Sigmoid colon (tissue), 7 donors: Measurements from ENCODE around the gene CAMK2N1. TPM values are rescaled to one million over a fixed set of nuclear protein-coding genes. Genes with fewer than 3 reads are reported as not detected.

ENCODE experiments used
- DNase-seq: peaks from one replicate; pipeline ENCODE4 v3.0.0-alpha.2; 2019
- H3K27ac ChIP-seq, 4 donors: fragments of 200-600 bp; sonication (generic); one replicate each; pipeline ENCODE4 v1.5.1; 2016 to 2019; ENCODE audit warnings: mild to moderate bottlenecking in 1 of 4
- H3K27me3 ChIP-seq, 3 donors: fragments of 200-600 bp; sonication (generic); one replicate each; pipeline ENCODE4 v1.5.1; 2019; ENCODE audit warnings: mild to moderate bottlenecking in 1 of 3
- H3K36me3 ChIP-seq, 4 donors: fragments of 200-600 bp; sonication (generic); one replicate each; pipeline ENCODE4 v1.5.1; 2016 to 2019
- H3K4me1 ChIP-seq, 4 donors: fragments of 200-600 bp; sonication (generic); one replicate each; pipeline ENCODE4 v1.5.1; 2017 to 2019
- H3K4me3 ChIP-seq, 4 donors: fragments of 200-600 bp; sonication (generic); one replicate each; pipeline ENCODE4 v1.5.1; 2017 to 2019; ENCODE audit warnings: mild to moderate bottlenecking in 2 of 4, moderate library complexity in 1 of 4
- H3K9me3 ChIP-seq, 4 donors: fragments of 200-600 bp in 3 of 4; sonication (generic) in 3 of 4; one replicate each; pipeline versions ENCODE4 v1.5.1 to v1.6.1; 2013 to 2019
- CTCF ChIP-seq, 4 experiments: fragments of 450-650 bp in 3 of 4; fragments of 200-600 bp in 1 of 4; IDR thresholded peaks; one replicate each; pipeline ENCODE4 v1.5.1; 2016 to 2019; ENCODE audit warnings: antibody characterized with exemption in 4 of 4, mild to moderate bottlenecking in 3 of 4, moderate library complexity in 2 of 4
- EP300 ChIP-seq, 4 donors: sonication (generic); formaldehyde crosslinking; IDR thresholded peaks; one replicate each; pipeline ENCODE4 v1.6.1; 2017; ENCODE audit warnings: antibody characterized with exemption in 4 of 4
- POLR2A ChIP-seq, 2 donors: fragments of 450-650 bp; IDR thresholded peaks; one replicate each; pipeline ENCODE4 v1.6.1; 2016; ENCODE audit warnings: antibody characterized with exemption in 2 of 2, mild to moderate bottlenecking in 2 of 2, moderate library complexity in 2 of 2
- POLR2AphosphoS5 ChIP-seq, 4 donors: sonication (generic); formaldehyde crosslinking; IDR thresholded peaks; one replicate each; pipeline ENCODE4 v1.6.1; 2017; ENCODE audit warnings: antibody characterized with exemption in 4 of 4
- WGBS, 2 donors: extraction: QIAGEN DNeasy Blood & Tissue Kit; methylation state at CpG; one replicate each; pipeline ENCODE4 v1.1.7; 2013; 5-methylcytosine and 5-hydroxymethylcytosine counted together
- intact Hi-C: fragments of 100-400 bp; cut with DNase I; formaldehyde crosslinking; loops from one replicate; pipeline ENCODE4 v1.15.1; 2023
- polyA plus RNA-seq, 3 donors: library from polyadenylated mRNA; stranded (reverse); fragments of 200-250 nt; gene quantifications; one replicate each; pipeline ENCODE4 v1.2.3, GENCODE V29; 2013
- total RNA-seq, 4 donors: library from RNA; depleted of rRNA; stranded (reverse); fragments of >200 nt; gene quantifications; one replicate each; pipeline ENCODE4 v1.1.0, GENCODE V29; 2016
- donor health status: healthy with polysubstance abuse.
- donor health status: Bipolar disorder and iron deficiency.
- donor health status: healthy.

The CAMK2N1 gene
- total RNA-seq, result 10 to 100 TPM; 18.3 to 31.9 (median 28.0) TPM
- 100 to 1,000 TPM in 2 of 3 donors, 10 to 100 TPM in 1; 43.9 to 247 (median 231) TPM for polyA plus RNA-seq

DNA sequence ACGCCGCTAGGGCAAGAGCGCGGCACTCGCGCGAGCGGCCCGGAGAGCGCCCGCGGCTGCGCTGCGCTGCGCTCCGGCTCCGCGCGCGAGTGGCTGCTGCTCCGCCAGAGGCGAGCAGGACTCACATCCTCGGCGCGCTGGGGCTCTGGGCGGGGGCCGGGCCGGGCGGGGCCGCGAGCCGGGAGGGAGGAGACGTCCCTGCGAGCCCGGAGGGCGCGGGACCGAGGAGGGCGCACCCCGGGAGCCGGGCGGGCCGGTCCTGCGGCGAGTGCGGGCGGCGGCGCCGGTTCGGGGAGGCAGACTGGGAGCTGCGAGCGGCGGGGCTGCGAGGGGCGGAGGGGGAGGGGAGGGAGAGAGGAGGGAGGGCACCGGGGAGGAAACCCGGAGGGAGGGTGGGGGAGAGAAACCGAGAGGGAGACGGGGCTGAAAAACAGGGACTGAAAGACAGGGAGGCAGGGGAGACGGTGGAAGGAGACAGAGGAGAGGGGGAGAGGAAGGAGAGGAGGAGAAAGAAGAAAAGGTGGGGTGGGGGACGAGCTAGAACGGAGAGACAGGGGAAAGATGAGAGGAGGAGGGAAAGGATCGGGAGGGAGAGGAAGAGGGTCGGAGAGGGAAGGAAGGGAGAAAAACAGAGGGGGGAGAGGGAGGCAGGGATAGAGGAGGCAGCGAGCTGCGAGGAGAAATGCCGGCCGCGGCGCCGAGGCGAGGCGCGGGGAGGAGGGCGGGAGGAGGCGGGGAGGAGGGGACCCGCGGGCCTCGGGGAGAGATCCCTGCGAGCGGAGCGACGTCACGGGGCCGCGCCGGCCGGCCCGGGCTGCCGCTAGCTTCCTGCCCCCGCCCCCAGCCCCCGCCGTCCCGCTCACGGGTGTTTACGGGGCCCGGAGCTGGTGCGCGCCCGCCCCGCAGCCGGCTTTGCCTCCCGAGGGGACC, at the start of gene CAMK2N1:
Gene CAMK2N1 (minus strand): TSS at position 684 of the 930 bp plus-strand sequence. CDS start 831 bp downstream, outside the sequence.
- intact Hi-C loops, result loop anchor here (5.0 to 10.0 kb wide), 4 partner anchors 323 to 511 kb away; partner anchors contain the start of genes PLA2G2A and PLA2G5
- Histone ChIP-seq H3K4me1 (peaks cover 0 to 57% (median 37%) of the 10 kb centered on the region in 4 donors), H3K27ac (peak within 1 kb of the TSS; percentile 89 to 97 (median 92)), H3K9me3 (no peaks in the 10 kb centered on the region), H3K4me3 (peak within 1 kb of the TSS; percentile 49 to 83 (median 80)), H3K36me3 (no peaks in the 10 kb centered on the region), H3K27me3 (no peaks in the 10 kb centered on the region)
- 1% methylated on average over 104 of the region's 104 CpGs for WGBS, 2 donors
- TF ChIP-seq CTCF (IDR thresholded peaks at IDR 0.05) (no peak), EP300 (IDR thresholded peaks at IDR 0.05) (no peak), POLR2A (IDR thresholded peaks at IDR 0.05) (peak in 1 of 2 donors; percentile 63), POLR2AphosphoS5 (IDR thresholded peaks at IDR 0.05) (peak; percentile 27 to 82 (median 66))
- DNase-seq, result peak; percentile 93

DNA sequence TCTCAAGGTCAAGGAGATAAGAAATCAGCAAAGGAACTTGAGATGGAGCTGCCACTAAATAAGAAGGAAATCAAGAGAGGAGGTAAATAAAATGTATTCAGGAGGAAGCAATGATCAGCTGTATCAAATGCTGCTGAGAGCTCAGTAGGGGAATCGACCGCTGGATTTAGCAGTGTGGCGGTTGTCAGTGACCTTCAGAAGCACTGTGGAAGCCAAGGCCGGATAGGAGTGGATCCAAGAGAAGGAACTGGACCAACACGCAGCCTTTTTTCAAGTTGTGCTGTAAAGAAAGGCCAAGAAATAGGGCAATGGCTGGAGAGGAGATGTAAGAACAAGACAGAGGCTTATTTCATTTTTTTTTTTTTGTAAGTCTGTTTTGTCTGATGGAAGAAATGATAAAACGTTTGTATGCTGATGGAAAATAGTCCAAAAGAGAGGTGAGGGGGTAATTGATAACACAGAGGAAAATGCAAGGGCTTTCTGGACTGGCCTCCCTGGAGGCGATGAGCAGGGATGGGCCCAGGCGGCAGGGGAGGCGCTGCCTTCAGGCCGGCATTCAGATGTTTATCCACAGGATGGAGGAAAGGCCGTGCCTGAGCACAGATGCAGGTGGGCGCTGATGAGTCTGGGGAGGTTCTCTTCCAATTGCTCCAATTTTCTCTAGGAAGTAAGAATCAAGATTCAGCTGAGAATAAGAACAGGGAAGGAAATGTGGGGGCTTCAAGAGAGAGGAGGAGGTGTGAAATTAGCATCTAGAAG, 48.8 kb upstream of the CAMK2N1 start:
- Histone ChIP-seq H3K9me3 (no peaks in the 10 kb centered on the region), H3K36me3 (no peaks in the 10 kb centered on the region), H3K4me3 (no peak overlapping the region), H3K27ac (no peak overlapping the region), H3K4me1 (no peaks in the 10 kb centered on the region), H3K27me3 (peaks cover 0 to 9% (median 2%) of the 10 kb centered on the region in 3 donors)
- 67 to 70% methylated on average over 12 of the region's 12 CpGs for WGBS, 2 donors
- intact Hi-C loops, result no loop called here
- DNase-seq, result no peak
- TF ChIP-seq EP300 (IDR thresholded peaks at IDR 0.05) (no peak), POLR2AphosphoS5 (IDR thresholded peaks at IDR 0.05) (no peak), CTCF (IDR thresholded peaks at IDR 0.05) (no peak), POLR2A (IDR thresholded peaks at IDR 0.05) (no peak)

- 51 to 65% methylated on average over 4 of the region's 4 CpGs for WGBS, 2 donors
Measured at GRCh38 chr1:20533635-20534034, 47.6 kb upstream of the CAMK2N1 start.

DNA sequence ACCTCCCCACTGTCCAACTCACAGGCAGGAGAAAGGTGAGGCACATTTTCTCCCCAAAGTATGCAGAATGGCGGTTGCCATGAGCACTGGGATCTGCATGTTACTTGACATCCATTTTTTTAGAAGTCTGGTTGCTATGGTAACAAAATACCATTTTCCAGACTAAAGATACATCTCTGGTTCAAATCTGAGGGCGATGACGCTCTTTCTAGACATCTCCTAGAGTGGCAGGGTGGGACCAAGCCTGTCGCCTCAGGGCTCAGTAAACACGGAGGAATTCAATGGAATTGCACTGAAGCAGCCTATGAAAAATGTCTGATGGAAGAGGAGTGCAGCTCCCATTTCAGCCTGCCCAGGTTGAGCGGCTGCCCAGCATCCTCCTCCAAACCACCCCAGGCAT, 44.9 kb upstream of the CAMK2N1 start:
- H3K36me3 ChIP-seq, result no peaks in the 10 kb centered on the region
- WGBS, 2 donors, result 70 to 71% methylated on average over 6 of the region's 6 CpGs
- H3K27me3 ChIP-seq, result peaks cover 0 to 14% (median 13%) of the 10 kb centered on the region in 3 donors
- H3K4me1 ChIP-seq, result no peaks in the 10 kb centered on the region
- no peak overlapping the region for H3K27ac ChIP-seq
- H3K4me3 ChIP-seq, result no peak overlapping the region
- no peaks in the 10 kb centered on the region for H3K9me3 ChIP-seq
- intact Hi-C loops, result no loop called here
- TF ChIP-seq EP300 (IDR thresholded peaks at IDR 0.05) (no peak), POLR2AphosphoS5 (IDR thresholded peaks at IDR 0.05) (no peak), POLR2A (IDR thresholded peaks at IDR 0.05) (no peak), CTCF (IDR thresholded peaks at IDR 0.05) (no peak)
- DNase-seq, result no peak

More at GRCh38 chr1:20533635-20534034, 47.6 kb upstream of the CAMK2N1 start:
- Histone ChIP-seq H3K27ac (no peak overlapping the region), H3K4me1 (no peaks in the 10 kb centered on the region), H3K27me3 (peaks cover 0 to 11% (median 4%) of the 10 kb centered on the region in 3 donors), H3K4me3 (no peak overlapping the region), H3K9me3 (no peaks in the 10 kb centered on the region), H3K36me3 (no peaks in the 10 kb centered on the region)
- intact Hi-C loops, result no loop called here
- TF ChIP-seq POLR2AphosphoS5 (IDR thresholded peaks at IDR 0.05), result no peak
- TF ChIP-seq POLR2A (IDR thresholded peaks at IDR 0.05), result no peak
- TF ChIP-seq CTCF (IDR thresholded peaks at IDR 0.05), result no peak
- DNase-seq, result no peak
